GM12878 (cell line): ENCODE results near the gene POFUT2. TPM values are rescaled to one million over a fixed set of nuclear protein-coding genes. Genes with fewer than 3 reads are reported as not detected.

Experiments used
- ATAC-seq: fragments of 200-7000 bp; cut with Tn5 transposase; 3 replicates; pipeline ENCODE4 v1.9.1; 2020; ENCODE audit warnings: mild to moderate bottlenecking, moderate library complexity
- BruUV-seq: library from RNA; stranded (reverse); fragments of 400-500 nt; replicated peaks from 2 replicates; lab custom pipeline; 2021; lab: Mats Ljungman, UMichigan
- CTCF ChIA-PET: fragments of 300-600 bp; sonication (Branson Sonifier 250); formaldehyde crosslinking; extraction: SDS; loops from one replicate; lab custom pipeline; 2021; ENCODE audit warnings: inconsistent platforms; lab: Yijun Ruan, JAX
- POLR2A ChIA-PET: fragments of 350-600 bp; formaldehyde crosslinking; extraction: SDS; loops from one replicate; lab custom pipeline; 2021; ENCODE audit warnings: inconsistent platforms; lab: Charles Lee
- RAD21 ChIA-PET: fragments of 300-600 bp; sonication (Branson Sonifier 250); formaldehyde crosslinking; loops from one replicate; lab custom pipeline; 2023; ENCODE audit warnings: antibody characterized with exemption; ENCODE audit not compliant: unreplicated experiment; lab: Charles Lee
- SMC1A ChIA-PET: fragments of 300-600 bp; sonication (Branson Sonifier 250); formaldehyde crosslinking; loops from one replicate; lab custom pipeline; 2023; ENCODE audit not compliant: unreplicated experiment, uncharacterized antibody; lab: Charles Lee
- DNase-seq: peaks from one replicate; pipeline ENCODE4 v3.0.0-alpha.2; 2011; ENCODE audit warnings: low read depth, low spot score
- FAIRE-seq: peaks from 3 replicates; lab custom pipeline; 2011; peaks lifted over from hg19 to GRCh38; lab: Jason Lieb, UNC
- H2AFZ ChIP-seq: 2 replicates; pipeline ENCODE4 v1.6.0; 2011; ENCODE audit warnings: low read depth, low read length, control low read depth; ENCODE audit not compliant: control insufficient read depth
- H3K27ac ChIP-seq: 2 replicates; pipeline ENCODE4 v1.5.1; 2011; ENCODE audit warnings: control low read depth; ENCODE audit not compliant: control insufficient read depth, insufficient read depth
- H3K27me3 ChIP-seq, 2 experiments: replicated peaks in 1 of 2; 2 replicates each; pipeline versions ENCODE4 v1.6.0 to v1.6.1; 2011; ENCODE audit warnings: low read length in 1 of 2; ENCODE audit not compliant: control insufficient read depth in 2 of 2, insufficient read depth in 2 of 2
- H3K36me3 ChIP-seq, 2 experiments: 2 replicates each; pipeline ENCODE4 v1.5.1; 2011; ENCODE audit warnings: low read length in 1 of 2; ENCODE audit not compliant: control insufficient read depth in 2 of 2, insufficient read depth in 2 of 2
- H3K4me1 ChIP-seq: 2 replicates; pipeline ENCODE4 v1.6.1; 2011; ENCODE audit warnings: mild to moderate bottlenecking, low read length, moderate library complexity, mixed read lengths; ENCODE audit not compliant: control insufficient read depth, insufficient read depth
- H3K4me2 ChIP-seq: 2 replicates; pipeline ENCODE4 v1.6.0; 2011; ENCODE audit warnings: control low read depth; ENCODE audit not compliant: control insufficient read depth, insufficient read depth
- H3K4me3 ChIP-seq: fragments of 200-600 bp; sonication (generic); 2 replicates; pipeline ENCODE4 v1.5.1; 2016
- H3K79me2 ChIP-seq: 2 replicates; pipeline ENCODE4 v1.6.0; 2011; ENCODE audit warnings: low read length; ENCODE audit not compliant: control insufficient read depth, insufficient read depth
- H3K9ac ChIP-seq: 2 replicates; pipeline ENCODE4 v1.8.0; 2011; ENCODE audit warnings: low read length, control low read depth, mixed read lengths; ENCODE audit not compliant: control insufficient read depth, insufficient read depth
- H3K9me3 ChIP-seq: replicated peaks from 3 replicates; pipeline ENCODE4 v1.5.1; 2011; ENCODE audit warnings: mild to moderate bottlenecking, low read length; ENCODE audit not compliant: control insufficient read depth, insufficient read depth
- H4K20me1 ChIP-seq: 2 replicates; pipeline ENCODE4 v1.6.0; 2011; ENCODE audit not compliant: control insufficient read depth, insufficient read depth
- IKZF2 ChIP-seq, 2 experiments: fragments of 450-650 bp; IDR thresholded peaks; 2 replicates each; pipeline ENCODE4 v1.6.1; 2017; ENCODE audit warnings: mild to moderate bottlenecking in 2 of 2, moderate library complexity in 2 of 2
- JUND ChIP-seq: IDR thresholded peaks from 2 replicates; pipeline ENCODE4 v1.6.1; 2012; ENCODE audit warnings: low read depth, mild to moderate bottlenecking, low read length, improper control_type of control experiment, moderate library complexity
- MTA2 ChIP-seq: fragments of 450-650 bp; IDR thresholded peaks from 2 replicates; pipeline ENCODE4 v1.6.1; 2016; ENCODE audit warnings: low read depth, mild to moderate bottlenecking, moderate library complexity
- MYC ChIP-seq: IDR thresholded peaks from 2 replicates; pipeline ENCODE4 v1.6.1; 2011; ENCODE audit warnings: mild to moderate bottlenecking, low read length, moderate library complexity, inconsistent platforms; ENCODE audit not compliant: insufficient read depth, insufficient replicate concordance, insufficient read length, severe bottlenecking
- NR2C2 ChIP-seq: IDR thresholded peaks from 2 replicates; pipeline ENCODE4 v1.6.1; 2011; ENCODE audit warnings: borderline replicate concordance, low read depth; ENCODE audit not compliant: control insufficient read depth, insufficient read length
- TCF12 ChIP-seq: IDR thresholded peaks from 2 replicates; pipeline ENCODE4 v1.6.1; 2011; ENCODE audit warnings: low read depth, mild to moderate bottlenecking, low read length
- ZNF274 ChIP-seq: IDR thresholded peaks from one replicate; pipeline ENCODE4 v1.8.0; 2011; ENCODE audit not compliant: insufficient read length, insufficient read depth
- ZNF622 ChIP-seq: fragments of 450-650 bp; IDR thresholded peaks from 2 replicates; pipeline ENCODE4 v1.6.1; 2017; ENCODE audit warnings: mild to moderate bottlenecking, inconsistent platforms
- WGBS: methylation state at CpG from one replicate; pipeline ENCODE4 v1.1.6; 2016; ENCODE audit warnings: low lambda C conversion rate; ENCODE audit not compliant: insufficient replicate concordance, insufficient coverage; ENCODE audit errors: missing lambda C conversion rate; 5-methylcytosine and 5-hydroxymethylcytosine counted together
- in situ Hi-C: fragments of 300-500 bp; cut with MboI; formaldehyde crosslinking; loops from 9 replicates; pipeline ENCODE4 v1.14.3; 2018; ENCODE audit warnings: mixed read lengths
- intact Hi-C: fragments of 100-400 bp; cut with micrococcal nuclease; formaldehyde crosslinking; loops from one replicate; pipeline ENCODE4 v1.14.2; 2022; ENCODE audit not compliant: unreplicated experiment
- polyA plus RNA-seq, 11 experiments: library from polyadenylated mRNA; depleted of rRNA in 4 of 11; unstranded in 6 of 11; stranded (reverse) in 5 of 11; fragments of >200 nt; fragmentation: Nextera tagmentation in 4 of 11; fragmentation: Illumina TruSeq in 1 of 11; extraction: Ambion mirVana in 4 of 11; extraction: Trizol in 1 of 11; gene quantifications; 1 replicate in 1 of 11; 2 replicates in 10 of 11; pipeline versions ENCODE4 v1.2.1 to v1.2.3, GENCODE V29; 2011 to 2016; ENCODE audit warnings: inconsistent platforms in 2 of 11, missing spikeins in 2 of 11, low read depth in 1 of 11
- total RNA-seq, 4 experiments: library from RNA; depleted of rRNA in 3 of 4; stranded (reverse); fragments of >200 nt in 3 of 4; fragmentation: Illumina TruSeq in 1 of 4; extraction: Trizol in 1 of 4; gene quantifications; 2 replicates each; pipeline versions ENCODE4 v1.2.1 to v1.2.3, GENCODE V29; 2013 to 2021
- TF ChIP-seq, protein P1 (sequence below): fragments of 450-650 bp; IDR thresholded peaks from 2 replicates; pipeline ENCODE4 v1.6.1; 2017; ENCODE audit warnings: mild to moderate bottlenecking, moderate library complexity

The POFUT2 gene
- total and polyA plus RNA-seq, 10 of the 15 experiments (the other 5 are each of a cell fraction or from before 2014, with no cell fraction given) = 1.2 to 15.1 (median 6.8) TPM

- Histone ChIP-seq H2AFZ (no peak overlapping the region), H3K4me2 (no peak overlapping the region), H4K20me1 (0 out of 2 replicates have a peak, but pooled peaks cover 3% of the 10 kb centered on the region), H3K79me2 (no peaks in the 10 kb centered on the region), H3K4me3 (no peak overlapping the region), H3K27me3 (no peaks in the 10 kb centered on the region), H3K27ac (no peak overlapping the region), H3K9me3 (no peaks in the 10 kb centered on the region), H3K36me3 (no peaks in the 10 kb centered on the region), H3K4me1 (no peaks in the 10 kb centered on the region), H3K9ac (no peak overlapping the region)
- CTCF ChIA-PET = interaction anchor here (1.2 kb wide), 1 partner anchor 282 kb away, joined by 3 read pairs; no protein-coding TSS in a partner anchor
- 29% methylated on average over 3 of the region's 3 CpGs for WGBS
- SMC1A ChIA-PET = no interaction called here
- no peak for TF ChIP-seq ZNF622
- TF ChIP-seq NR2C2 = no peak
- TF ChIP-seq MTA2 = no peak
- no peak for TF ChIP-seq ZNF274
- no peak for TF ChIP-seq MYC
- TF ChIP-seq JUND = no peak
- in situ Hi-C loops = no loop called here
- BruUV-seq = no TSS peak
- intact Hi-C loops = no loop called here
- RAD21 ChIA-PET = no interaction called here
- ATAC-seq (no peak), FAIRE-seq (no peak), DNase-seq (no peak)
- POLR2A ChIA-PET = no interaction called here
Observed at GRCh38 chr21:45231705-45232104, 56.0 kb downstream of the POFUT2 start.

GRCh38 chr21:45228656-45229240 is 58.9 kb downstream of the POFUT2 start:
- Histone ChIP-seq H3K4me3 (no peak overlapping the region), H3K36me3 (no peaks in the 10 kb centered on the region), H3K4me1 (no peaks in the 10 kb centered on the region), H4K20me1 (0 out of 2 replicates have a peak, but pooled peaks cover 3% of the 10 kb centered on the region), H3K79me2 (no peaks in the 10 kb centered on the region), H3K9ac (no peak overlapping the region), H3K27ac (no peak overlapping the region), H3K4me2 (no peak overlapping the region), H3K9me3 (no peaks in the 10 kb centered on the region), H2AFZ (no peak overlapping the region), H3K27me3 (no peaks in the 10 kb centered on the region)
- CTCF ChIA-PET = interaction anchor here (0.6 to 0.8 kb wide), 2 partner anchors 63 to 88 kb away, joined by 3 to 4 read pairs; no protein-coding TSS in a partner anchor
- POLR2A ChIA-PET = no interaction called here
- DNase-seq = no peak
- 31% methylated on average over 3 of the region's 3 CpGs for WGBS
- RAD21 ChIA-PET = no interaction called here
- in situ Hi-C loops = no loop called here
- intact Hi-C loops = no loop called here
- BruUV-seq = no TSS peak
- SMC1A ChIA-PET = no interaction called here
- TF ChIP-seq TCF12 (no peak), IKZF2 (IDR thresholded peaks at IDR 0.05) (no peak)
- TF ChIP-seq, protein P1, sequence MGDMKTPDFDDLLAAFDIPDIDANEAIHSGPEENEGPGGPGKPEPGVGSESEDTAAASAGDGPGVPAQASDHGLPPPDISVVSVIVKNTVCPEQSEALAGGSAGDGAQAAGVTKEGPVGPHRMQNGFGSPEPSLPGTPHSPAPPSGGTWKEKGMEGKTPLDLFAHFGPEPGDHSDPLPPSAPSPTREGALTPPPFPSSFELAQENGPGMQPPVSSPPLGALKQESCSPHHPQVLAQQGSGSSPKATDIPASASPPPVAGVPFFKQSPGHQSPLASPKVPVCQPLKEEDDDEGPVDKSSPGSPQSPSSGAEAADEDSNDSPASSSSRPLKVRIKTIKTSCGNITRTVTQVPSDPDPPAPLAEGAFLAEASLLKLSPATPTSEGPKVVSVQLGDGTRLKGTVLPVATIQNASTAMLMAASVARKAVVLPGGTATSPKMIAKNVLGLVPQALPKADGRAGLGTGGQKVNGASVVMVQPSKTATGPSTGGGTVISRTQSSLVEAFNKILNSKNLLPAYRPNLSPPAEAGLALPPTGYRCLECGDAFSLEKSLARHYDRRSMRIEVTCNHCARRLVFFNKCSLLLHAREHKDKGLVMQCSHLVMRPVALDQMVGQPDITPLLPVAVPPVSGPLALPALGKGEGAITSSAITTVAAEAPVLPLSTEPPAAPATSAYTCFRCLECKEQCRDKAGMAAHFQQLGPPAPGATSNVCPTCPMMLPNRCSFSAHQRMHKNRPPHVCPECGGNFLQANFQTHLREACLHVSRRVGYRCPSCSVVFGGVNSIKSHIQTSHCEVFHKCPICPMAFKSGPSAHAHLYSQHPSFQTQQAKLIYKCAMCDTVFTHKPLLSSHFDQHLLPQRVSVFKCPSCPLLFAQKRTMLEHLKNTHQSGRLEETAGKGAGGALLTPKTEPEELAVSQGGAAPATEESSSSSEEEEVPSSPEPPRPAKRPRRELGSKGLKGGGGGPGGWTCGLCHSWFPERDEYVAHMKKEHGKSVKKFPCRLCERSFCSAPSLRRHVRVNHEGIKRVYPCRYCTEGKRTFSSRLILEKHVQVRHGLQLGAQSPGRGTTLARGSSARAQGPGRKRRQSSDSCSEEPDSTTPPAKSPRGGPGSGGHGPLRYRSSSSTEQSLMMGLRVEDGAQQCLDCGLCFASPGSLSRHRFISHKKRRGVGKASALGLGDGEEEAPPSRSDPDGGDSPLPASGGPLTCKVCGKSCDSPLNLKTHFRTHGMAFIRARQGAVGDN = no peak
- no peak for FAIRE-seq
- no peak for ATAC-seq
